ENCODE data around the gene CSH2. TPM values are rescaled to one million over a fixed set of nuclear protein-coding genes. Genes with fewer than 3 reads are reported as not detected.
"Not testable (repeated sequence)": the region's sequence is repeated elsewhere in the genome, so short reads cannot be mapped to it uniquely, and the experiment has no call there.

CSH2 gene
- total RNA-seq, 1 donor from 2014 or later: not detected

DNA sequence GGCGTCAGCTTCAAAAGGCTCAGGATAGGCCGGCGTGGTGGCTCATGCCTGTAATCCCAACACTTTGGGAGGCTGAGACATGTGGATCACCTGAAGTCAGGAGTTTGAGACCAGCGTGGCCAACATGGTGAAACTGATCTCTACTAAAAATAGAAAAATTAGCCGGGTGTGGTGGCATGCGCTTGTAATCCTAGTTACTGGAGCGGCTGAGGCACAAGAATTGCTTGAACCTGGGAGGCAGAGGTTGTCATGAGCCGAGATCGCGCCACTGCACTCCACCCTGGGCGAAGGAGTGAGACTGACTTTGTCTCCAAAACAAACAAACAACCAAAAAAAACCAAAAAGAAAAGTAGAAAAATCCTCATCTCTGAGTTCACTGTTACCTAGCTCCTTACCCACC is 11.6 kb upstream of the CSH2 start:
- H3K4me1 Mint-ChIP-seq: peaks cover 12% of the 10 kb centered on the region
- DNase-seq; H3K27ac Mint-ChIP-seq; H3K4me3 Mint-ChIP-seq; H3K36me3 Mint-ChIP-seq (ENCODE audit: low read depth); intact Hi-C loops (cut with micrococcal nuclease); H3K9me3 Mint-ChIP-seq: not testable (repeated sequence)
- peaks cover 25% of the 10 kb centered on the region for H3K27me3 Mint-ChIP-seq

DNA sequence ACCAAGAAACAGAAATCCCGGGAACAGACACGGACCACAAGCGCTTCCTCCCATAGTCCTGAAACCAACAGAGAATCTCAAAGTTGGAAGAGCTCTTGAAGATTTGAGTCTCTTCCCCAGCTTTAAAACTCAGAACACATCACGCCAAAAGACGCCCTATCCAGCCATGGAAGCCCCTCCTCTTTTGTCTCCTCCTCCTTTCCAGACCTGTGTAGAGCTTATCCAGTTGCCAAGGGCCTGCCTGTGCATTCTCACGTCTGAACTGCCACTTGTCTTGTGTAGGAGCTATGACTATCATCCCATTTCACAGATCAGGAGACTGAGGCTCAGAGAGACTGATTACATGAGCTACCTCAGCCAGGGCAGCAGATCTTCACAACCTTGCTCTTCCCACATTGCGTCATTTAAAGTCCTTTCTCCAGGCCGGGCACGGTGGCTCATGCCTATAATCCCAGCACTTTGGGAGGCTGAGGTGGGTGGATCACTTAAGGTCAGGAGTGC is 9.2 kb upstream of the CSH2 start:
- H3K27me3 Mint-ChIP-seq: peaks cover 15% of the 10 kb centered on the region
- H3K9me3 Mint-ChIP-seq; intact Hi-C loops (cut with micrococcal nuclease); DNase-seq; H3K27ac Mint-ChIP-seq; H3K4me3 Mint-ChIP-seq; H3K4me1 Mint-ChIP-seq; H3K36me3 Mint-ChIP-seq (ENCODE audit: low read depth): not testable (repeated sequence)

GRCh38 chr17:63881935-63882601 is 8.6 kb upstream of the CSH2 start, which contains the start of gene GH2:
GH2 (minus strand) TSS chr17:63881944; CDS start chr17:63881801, 143 bp downstream.
- Mint-ChIP-seq H3K27me3 (peaks cover 11% of the 10 kb centered on the region), H3K4me3 (no peak within 1 kb of the TSS), H3K27ac (no peak within 1 kb of the TSS), H3K36me3 (ENCODE audit: low read depth) (no peaks in the 10 kb centered on the region), H3K9me3 (no peaks in the 10 kb centered on the region), H3K4me1 (peaks cover 5% of the 10 kb centered on the region)
- intact Hi-C loops (cut with micrococcal nuclease): no loop called here
- DNase-seq: peak; percentile 91

- H3K9me3 Mint-ChIP-seq; H3K27me3 Mint-ChIP-seq; DNase-seq; intact Hi-C loops (cut with micrococcal nuclease); H3K4me3 Mint-ChIP-seq; H3K27ac Mint-ChIP-seq; H3K4me1 Mint-ChIP-seq; H3K36me3 Mint-ChIP-seq (ENCODE audit: low read depth): not testable (repeated sequence)
Measured at GRCh38 chr17:63881337-63881736, 7.9 kb upstream of the CSH2 start.

- Mint-ChIP-seq H3K36me3 (ENCODE audit: low read depth) (no peaks in the 10 kb centered on the region), H3K27ac (no peak overlapping the region), H3K27me3 (peaks cover 9% of the 10 kb centered on the region), H3K9me3 (no peaks in the 10 kb centered on the region), H3K4me3 (no peak overlapping the region), H3K4me1 (peaks cover 5% of the 10 kb centered on the region)
- DNase-seq: no peak
- intact Hi-C loops (cut with micrococcal nuclease): no loop called here
Measured at GRCh38 chr17:63880706-63881105, 7.2 kb upstream of the CSH2 start.

- DNase-seq; H3K27ac Mint-ChIP-seq; intact Hi-C loops (cut with micrococcal nuclease): not testable (repeated sequence)
Measured at GRCh38 chr17:63878413-63878812, 4.9 kb upstream of the CSH2 start.

GRCh38 chr17:63874693-63875092 is 1.2 kb upstream of the CSH2 start:
- H3K4me3 Mint-ChIP-seq; intact Hi-C loops (cut with micrococcal nuclease); H3K36me3 Mint-ChIP-seq (ENCODE audit: low read depth); H3K9me3 Mint-ChIP-seq; H3K27me3 Mint-ChIP-seq; H3K27ac Mint-ChIP-seq; DNase-seq; H3K4me1 Mint-ChIP-seq: not testable (repeated sequence)

More at GRCh38 chr17:63878413-63878812, 4.9 kb upstream of the CSH2 start:
- H3K4me1 Mint-ChIP-seq; H3K27me3 Mint-ChIP-seq; H3K4me3 Mint-ChIP-seq; H3K9me3 Mint-ChIP-seq; H3K36me3 Mint-ChIP-seq (ENCODE audit: low read depth): not testable (repeated sequence)

DNA sequence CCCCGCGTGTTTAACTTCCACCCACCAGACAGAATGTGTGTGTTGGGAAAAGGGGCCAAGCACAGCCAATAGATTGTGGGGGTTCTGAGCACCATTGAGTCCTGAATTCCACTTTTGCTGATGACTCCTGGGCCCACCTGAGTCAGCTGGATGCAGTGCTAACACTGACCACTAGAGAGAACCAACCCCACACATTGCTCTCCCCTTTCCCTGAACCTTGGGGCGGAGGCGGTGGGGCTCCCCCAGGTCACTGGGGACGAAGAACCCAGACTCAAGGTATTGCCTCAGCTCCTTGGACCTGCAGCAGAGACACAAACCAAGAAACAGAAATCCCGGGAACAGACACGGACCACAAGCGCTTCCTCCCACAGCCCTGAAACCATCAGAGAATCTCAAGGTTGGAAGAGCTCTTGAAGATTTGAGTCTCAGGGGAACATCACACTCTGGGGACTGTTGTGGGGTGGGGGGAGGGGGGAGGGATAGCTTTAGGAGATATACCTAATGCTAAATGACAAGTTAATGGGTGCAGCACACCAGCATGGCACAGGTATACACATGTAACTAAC is 667 bp upstream of the CSH2 start:
- H3K4me3 Mint-ChIP-seq; DNase-seq; H3K27ac Mint-ChIP-seq; H3K27me3 Mint-ChIP-seq; H3K9me3 Mint-ChIP-seq; intact Hi-C loops (cut with micrococcal nuclease); H3K4me1 Mint-ChIP-seq; H3K36me3 Mint-ChIP-seq (ENCODE audit: low read depth): not testable (repeated sequence)

- H3K9me3 Mint-ChIP-seq; H3K36me3 Mint-ChIP-seq (ENCODE audit: low read depth); H3K4me1 Mint-ChIP-seq; intact Hi-C loops (cut with micrococcal nuclease); DNase-seq; H3K27ac Mint-ChIP-seq; H3K4me3 Mint-ChIP-seq: not testable (repeated sequence)
- H3K27me3 Mint-ChIP-seq: peaks cover 11% of the 10 kb centered on the region
Measured at GRCh38 chr17:63871646-63872365, 1.7 kb downstream of the CSH2 start.

- intact Hi-C loops (cut with micrococcal nuclease); H3K9me3 Mint-ChIP-seq; H3K36me3 Mint-ChIP-seq (ENCODE audit: low read depth); DNase-seq; H3K27ac Mint-ChIP-seq; H3K4me1 Mint-ChIP-seq; H3K4me3 Mint-ChIP-seq: not testable (repeated sequence)
- H3K27me3 Mint-ChIP-seq: peaks cover 14% of the 10 kb centered on the region
Measured at GRCh38 chr17:63870292-63870665, 3.2 kb downstream of the CSH2 start.

GRCh38 chr17:63869491-63870291 is 3.8 kb downstream of the CSH2 start:
- H3K4me3 Mint-ChIP-seq; H3K9me3 Mint-ChIP-seq; H3K4me1 Mint-ChIP-seq; DNase-seq; H3K27ac Mint-ChIP-seq; intact Hi-C loops (cut with micrococcal nuclease); H3K36me3 Mint-ChIP-seq (ENCODE audit: low read depth): not testable (repeated sequence)
- peaks cover 13% of the 10 kb centered on the region for H3K27me3 Mint-ChIP-seq

- DNase-seq; H3K36me3 Mint-ChIP-seq (ENCODE audit: low read depth); H3K4me3 Mint-ChIP-seq; H3K4me1 Mint-ChIP-seq; intact Hi-C loops (cut with micrococcal nuclease); H3K27ac Mint-ChIP-seq; H3K9me3 Mint-ChIP-seq: not testable (repeated sequence)
- peaks cover 19% of the 10 kb centered on the region for H3K27me3 Mint-ChIP-seq
Measured at GRCh38 chr17:63866625-63867024, 6.9 kb downstream of the CSH2 start.

GRCh38 chr17:63859257-63859656 is 14.2 kb downstream of the CSH2 start:
- no peaks in the 10 kb centered on the region for H3K4me1 Mint-ChIP-seq
- H3K27ac Mint-ChIP-seq: no peak overlapping the region
- H3K27me3 Mint-ChIP-seq: peaks cover 33% of the 10 kb centered on the region
- no peaks in the 10 kb centered on the region for H3K9me3 Mint-ChIP-seq
- no peak for DNase-seq
- intact Hi-C loops (cut with micrococcal nuclease): no loop called here
- H3K4me3 Mint-ChIP-seq: no peak overlapping the region
- H3K36me3 Mint-ChIP-seq (ENCODE audit: low read depth): no peaks in the 10 kb centered on the region

GRCh38 chr17:63856425-63856824 is 17.1 kb downstream of the CSH2 start:
- DNase-seq; H3K4me3 Mint-ChIP-seq; intact Hi-C loops (cut with micrococcal nuclease); H3K27ac Mint-ChIP-seq; H3K36me3 Mint-ChIP-seq (ENCODE audit: low read depth); H3K9me3 Mint-ChIP-seq; H3K4me1 Mint-ChIP-seq: not testable (repeated sequence)
- peaks cover 34% of the 10 kb centered on the region for H3K27me3 Mint-ChIP-seq

Measured in activated CD4-positive, alpha-beta T cell treated with anti-CD3 and anti-CD28 coated beads, Interleukin-2, amount 10 ng/mL, durations not matched to agents 24 days and 14 days (primary cell).